Measurements from ENCODE around the gene PROS1. TPM values are rescaled to one million over a fixed set of nuclear protein-coding genes. Genes with fewer than 3 reads are reported as not detected.

Gene PROS1
- total RNA-seq, 4 donors from 2014 or later: 9.3 to 25.0 (median 15.5) TPM

GRCh38 chr3:93936549-93936948, 37.1 kb downstream of the PROS1 start:
- TF ChIP-seq CTCF (IDR thresholded peaks at IDR 0.05): no peak
- no peak for TF ChIP-seq POLR2A (IDR thresholded peaks at IDR 0.05)
- Histone ChIP-seq H3K4me1 (no peaks in the 10 kb centered on the region), H3K27me3 (no peaks in the 10 kb centered on the region), H3K4me3 (no peak overlapping the region), H3K27ac (no peak overlapping the region), H3K36me3 (no peaks in the 10 kb centered on the region), H3K9me3 (no peaks in the 10 kb centered on the region)
- DNase-seq: no peak

- no peaks in the 10 kb centered on the region for H3K9me3 ChIP-seq
- DNase-seq: no peak
- H3K27me3 ChIP-seq: no peaks in the 10 kb centered on the region
- no peak overlapping the region for H3K27ac ChIP-seq
- TF ChIP-seq POLR2A (IDR thresholded peaks at IDR 0.05) (no peak), CTCF (IDR thresholded peaks at IDR 0.05) (no peak)
- no peak overlapping the region for H3K4me3 ChIP-seq
- H3K36me3 ChIP-seq: no peaks in the 10 kb centered on the region
- H3K4me1 ChIP-seq: no peaks in the 10 kb centered on the region
Observed at GRCh38 chr3:93934366-93935046, 39.2 kb downstream of the PROS1 start.

GRCh38 chr3:93931597-93932229, 42.0 kb downstream of the PROS1 start:
- Histone ChIP-seq H3K4me1 (no peaks in the 10 kb centered on the region), H3K27me3 (no peaks in the 10 kb centered on the region), H3K27ac (no peak overlapping the region), H3K4me3 (no peak overlapping the region), H3K9me3 (no peaks in the 10 kb centered on the region), H3K36me3 (no peaks in the 10 kb centered on the region)
- no peak for DNase-seq
- TF ChIP-seq CTCF (IDR thresholded peaks at IDR 0.05): no peak
- no peak for TF ChIP-seq POLR2A (IDR thresholded peaks at IDR 0.05)

GRCh38 chr3:93930041-93930440, 43.7 kb downstream of the PROS1 start:
- Histone ChIP-seq H3K4me1 (no peaks in the 10 kb centered on the region), H3K36me3 (no peaks in the 10 kb centered on the region), H3K4me3 (no peak overlapping the region), H3K27me3 (no peaks in the 10 kb centered on the region), H3K27ac (no peak overlapping the region), H3K9me3 (no peaks in the 10 kb centered on the region)
- no peak for DNase-seq
- TF ChIP-seq POLR2A (IDR thresholded peaks at IDR 0.05) (no peak), CTCF (IDR thresholded peaks at IDR 0.05) (no peak)

GRCh38 chr3:93926789-93927188, 46.9 kb downstream of the PROS1 start:
- Histone ChIP-seq H3K36me3 (no peaks in the 10 kb centered on the region), H3K27ac (no peak overlapping the region), H3K4me1 (no peaks in the 10 kb centered on the region), H3K9me3 (no peaks in the 10 kb centered on the region), H3K27me3 (no peaks in the 10 kb centered on the region), H3K4me3 (no peak overlapping the region)
- no peak for TF ChIP-seq CTCF (IDR thresholded peaks at IDR 0.05)
- TF ChIP-seq POLR2A (IDR thresholded peaks at IDR 0.05): no peak
- DNase-seq: no peak
